HG02885 (cell line): ENCODE data around the gene SLC18A2.
"Not testable (repeated sequence)": the region's sequence is repeated elsewhere in the genome, so short reads cannot be mapped to it uniquely, and the experiment has no call there.

Experiments
- ATAC-seq: cut with Tn5 transposase; IDR thresholded peaks from one replicate; pipeline ENCODE4 v1.9.1; 2021; ENCODE audit warnings: mild to moderate bottlenecking; ENCODE audit not compliant: unreplicated experiment, poor library complexity

The SLC18A2 gene

GRCh38 chr10:117261501-117261900 lies 20.6 kb downstream of the SLC18A2 start:
- no peak for ATAC-seq

- ATAC-seq = no peak
Observed at GRCh38 chr10:117262291-117262902, 21.5 kb downstream of the SLC18A2 start.

- ATAC-seq = no peak
Observed at GRCh38 chr10:117262903-117263293, 22.0 kb downstream of the SLC18A2 start.

GRCh38 chr10:117264782-117265181 lies 23.9 kb downstream of the SLC18A2 start:
- ATAC-seq = no peak

- no peak for ATAC-seq
Observed at GRCh38 chr10:117266400-117266799, 25.5 kb downstream of the SLC18A2 start.

- ATAC-seq = no peak
Observed at GRCh38 chr10:117266812-117267211, 25.9 kb downstream of the SLC18A2 start.

- no peak for ATAC-seq
Observed at GRCh38 chr10:117268258-117268657, 27.3 kb downstream of the SLC18A2 start.

- no peak for ATAC-seq
Observed at GRCh38 chr10:117268907-117269306, 28.0 kb downstream of the SLC18A2 start.

GRCh38 chr10:117271427-117271826 lies 30.5 kb downstream of the SLC18A2 start:
- ATAC-seq = no peak

GRCh38 chr10:117272195-117273076 lies 31.5 kb downstream of the SLC18A2 start:
- ATAC-seq = no peak

- no peak for ATAC-seq
Observed at GRCh38 chr10:117273980-117274379, 33.1 kb downstream of the SLC18A2 start.

GRCh38 chr10:117274509-117274908 lies 33.6 kb downstream of the SLC18A2 start:
- ATAC-seq = no peak

GRCh38 chr10:117275121-117275520 lies 34.2 kb downstream of the SLC18A2 start:
- ATAC-seq = no peak

GRCh38 chr10:117277675-117278074 lies 36.8 kb downstream of the SLC18A2 start:
- no peak for ATAC-seq

GRCh38 chr10:117284716-117285494 lies 44.0 kb downstream of the SLC18A2 start:
- no peak for ATAC-seq

GRCh38 chr10:117290872-117291271 lies 50.0 kb downstream of the SLC18A2 start:
- ATAC-seq = not testable (repeated sequence)

GRCh38 chr10:117294039-117294645 lies 53.2 kb downstream of the SLC18A2 start:
- ATAC-seq = no peak

- ATAC-seq = no peak
Observed at GRCh38 chr10:117294735-117295134, 53.8 kb downstream of the SLC18A2 start.

- ATAC-seq = no peak
Observed at GRCh38 chr10:117298219-117298618, 57.3 kb downstream of the SLC18A2 start.

- ATAC-seq = no peak
Observed at GRCh38 chr10:117299435-117299834, 58.5 kb downstream of the SLC18A2 start.

GRCh38 chr10:117300671-117301070 lies 59.8 kb downstream of the SLC18A2 start:
- no peak for ATAC-seq
